AG08395 (cell line): Measurements from ENCODE around the gene ERP27.
A peak's percentile ranks its signal among the peaks of the same experiment; 100 is the strongest.

Experiments
- DNase-seq: peaks from one replicate; pipeline ENCODE4 v3.0.0; 2012; ENCODE audit warnings: mixed read lengths, low spot score

ERP27 gene

GRCh38 chr12:14901228-14901562 is 37.1 kb downstream of the ERP27 start:
- no peak for DNase-seq

GRCh38 chr12:14900521-14901227 is 37.7 kb downstream of the ERP27 start:
- no peak for DNase-seq

- DNase-seq = peak; percentile 13
Observed at GRCh38 chr12:14896521-14897169, 41.7 kb downstream of the ERP27 start.

- DNase-seq = no peak
Observed at GRCh38 chr12:14893506-14894250, 44.7 kb downstream of the ERP27 start.

- DNase-seq = peak; percentile 13
Observed at GRCh38 chr12:14892726-14893505, 45.4 kb downstream of the ERP27 start.

GRCh38 chr12:14890701-14891100 is 47.6 kb downstream of the ERP27 start:
- no peak for DNase-seq

GRCh38 chr12:14886271-14886670 is 52.1 kb downstream of the ERP27 start:
- no peak for DNase-seq

GRCh38 chr12:14885718-14886221 is 52.6 kb downstream of the ERP27 start, which contains the start of gene MGP:
Gene MGP (minus strand): TSS chr12:14885854. CDS start chr12:14885791, 63 bp downstream.
- DNase-seq = peak; percentile 23

GRCh38 chr12:14884458-14884878 is 53.9 kb downstream of the ERP27 start:
- peak; percentile 34 for DNase-seq

- no peak for DNase-seq
Observed at GRCh38 chr12:14883686-14884085, 54.7 kb downstream of the ERP27 start.

- DNase-seq = no peak
Observed at GRCh38 chr12:14880890-14881453, 57.4 kb downstream of the ERP27 start.

- DNase-seq = no peak
Observed at GRCh38 chr12:14879222-14879933, 59.0 kb downstream of the ERP27 start.

GRCh38 chr12:14878488-14878887 is 59.8 kb downstream of the ERP27 start:
- DNase-seq = no peak

GRCh38 chr12:14876833-14877232 is 61.5 kb downstream of the ERP27 start:
- DNase-seq = no peak

- no peak for DNase-seq
Observed at GRCh38 chr12:14874882-14875281, 63.5 kb downstream of the ERP27 start.

- DNase-seq = no peak
Observed at GRCh38 chr12:14873440-14874185, 64.7 kb downstream of the ERP27 start.

- DNase-seq = no peak
Observed at GRCh38 chr12:14871886-14872285, 66.5 kb downstream of the ERP27 start.

GRCh38 chr12:14871247-14871646 is 67.1 kb downstream of the ERP27 start:
- no peak for DNase-seq

- DNase-seq = no peak
Observed at GRCh38 chr12:14868916-14869506, 69.3 kb downstream of the ERP27 start.
